Smooth muscle cell (in vitro differentiated cells): ENCODE data around the gene NDFIP2. TPM values are rescaled to one million over a fixed set of nuclear protein-coding genes. Genes with fewer than 3 reads are reported as not detected.

ENCODE experiments used
- DNase-seq: peaks from one replicate; lab custom pipeline; 2025; ENCODE audit not compliant: unreplicated experiment; lab: John Stamatoyannopoulos, UW
- H2AFZ ChIP-seq: fragments of 200-600 bp; sonication (generic); 2 replicates; pipeline ENCODE4 v1.6.0; 2016; ENCODE audit warnings: antibody characterized with exemption, low read depth, mild to moderate bottlenecking
- H3F3A ChIP-seq: fragments of 200-600 bp; sonication (generic); 2 replicates; pipeline ENCODE4 v1.6.0; 2017; ENCODE audit warnings: antibody characterized with exemption, low read depth
- H3K27ac ChIP-seq: fragments of 200-600 bp; sonication (generic); 2 replicates; pipeline ENCODE4 v1.5.1; 2016; ENCODE audit warnings: low read depth, mild to moderate bottlenecking
- H3K27me3 ChIP-seq: fragments of 200-600 bp; sonication (generic); 2 replicates; pipeline ENCODE4 v1.6.1; 2016; ENCODE audit warnings: low read depth, mild to moderate bottlenecking
- H3K36me3 ChIP-seq: fragments of 200-600 bp; sonication (generic); 2 replicates; pipeline ENCODE4 v1.5.1; 2016; ENCODE audit warnings: low read depth
- H3K4me1 ChIP-seq: fragments of 200-600 bp; sonication (generic); 2 replicates; pipeline ENCODE4 v1.5.1; 2016; ENCODE audit warnings: low read depth
- H3K4me2 ChIP-seq: fragments of 200-600 bp; sonication (generic); 2 replicates; pipeline ENCODE4 v1.6.0; 2016; ENCODE audit warnings: mild to moderate bottlenecking
- H3K4me3 ChIP-seq: fragments of 200-600 bp; sonication (generic); 2 replicates; pipeline ENCODE4 v1.5.1; 2016; ENCODE audit warnings: mild to moderate bottlenecking
- H3K79me2 ChIP-seq: fragments of 200-600 bp; sonication (generic); 2 replicates; pipeline ENCODE4 v1.6.0; 2016; ENCODE audit warnings: low read depth, mild to moderate bottlenecking
- H3K9ac ChIP-seq: fragments of 200-600 bp; sonication (generic); 2 replicates; pipeline ENCODE4 v1.6.0; 2016; ENCODE audit warnings: low read depth
- H3K9me3 ChIP-seq: fragments of 200-600 bp; sonication (generic); replicated peaks from 2 replicates; pipeline ENCODE4 v1.5.1; 2016; ENCODE audit warnings: low read depth
- H4K20me1 ChIP-seq: fragments of 200-600 bp; sonication (generic); 2 replicates; pipeline ENCODE4 v1.6.0; 2016; ENCODE audit warnings: low read depth
- CTCF ChIP-seq: fragments of 200-600 bp; sonication (generic); IDR thresholded peaks from 2 replicates; pipeline ENCODE4 v1.5.1; 2017; ENCODE audit warnings: borderline replicate concordance, mild to moderate bottlenecking, antibody characterized with exemption; ENCODE audit not compliant: insufficient read depth, poor library complexity, severe bottlenecking
- WGBS: methylation state at CpG from one replicate; pipeline ENCODE4 v1.1.7; 2016; ENCODE audit warnings: low lambda C conversion rate; 5-methylcytosine and 5-hydroxymethylcytosine counted together
- polyA plus RNA-seq: library from polyadenylated mRNA; unstranded; fragments of >200 nt; fragmentation: Nextera tagmentation; extraction: Ambion mirVana; gene quantifications from 2 replicates; pipeline ENCODE4 v1.2.1, GENCODE V29; 2016
- total RNA-seq: library from RNA; depleted of rRNA; stranded (reverse); fragments of >200 nt; gene quantifications from 2 replicates; pipeline ENCODE4 v1.2.3, GENCODE V29; 2014

NDFIP2 gene
- total and polyA plus RNA-seq, 2 experiments from 2014 or later, result 34.0 to 75.6 TPM

DNA sequence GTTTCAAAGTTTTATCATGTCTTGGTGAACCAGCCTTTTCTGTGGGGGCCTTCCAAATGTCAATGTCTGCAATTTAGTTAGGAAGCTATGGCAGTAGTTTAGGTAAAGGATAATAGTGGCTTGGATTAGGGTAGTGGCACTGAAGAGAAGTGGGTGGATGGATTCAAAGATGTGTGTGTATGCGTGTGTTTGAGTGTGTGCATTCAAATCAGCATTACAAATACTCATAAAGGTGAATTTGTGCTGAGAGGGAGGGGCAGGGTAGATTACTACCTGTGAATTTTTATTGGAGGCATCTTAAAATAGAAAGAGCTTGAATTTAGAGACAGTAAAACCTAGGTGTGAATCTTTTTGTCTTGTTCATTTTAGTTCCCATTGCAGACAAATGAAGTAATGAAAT lies 16.9 kb downstream of the NDFIP2 start:
- Histone ChIP-seq H3K36me3 (no peaks in the 10 kb centered on the region), H3K4me3 (no peak overlapping the region), H3K9ac (no peak overlapping the region), H3K4me1 (peaks cover 13% of the 10 kb centered on the region), H3K27me3 (no peaks in the 10 kb centered on the region), H4K20me1 (peaks cover 96% of the 10 kb centered on the region), H3K4me2 (no peak overlapping the region), H3K9me3 (no peaks in the 10 kb centered on the region), H3K79me2 (peaks cover 96% of the 10 kb centered on the region), H3F3A (no peaks in the 10 kb centered on the region), H2AFZ (no peak overlapping the region), H3K27ac (no peak overlapping the region)
- TF ChIP-seq CTCF, result no peak
- DNase-seq, result no peak
- WGBS, result 88% methylated on average over 1 of the region's 1 CpG

- no peak overlapping the region for H3K4me2 ChIP-seq
- no peaks in the 10 kb centered on the region for H3K27me3 ChIP-seq
- peaks cover 96% of the 10 kb centered on the region for H3K79me2 ChIP-seq
- H3F3A ChIP-seq, result no peaks in the 10 kb centered on the region
- DNase-seq, result no peak
- no peak overlapping the region for H3K9ac ChIP-seq
- no peaks in the 10 kb centered on the region for H3K36me3 ChIP-seq
- H3K27ac ChIP-seq, result no peak overlapping the region
- 94% methylated on average over 4 of the region's 4 CpGs for WGBS
- H3K4me1 ChIP-seq, result no peaks in the 10 kb centered on the region
- peaks cover 97% of the 10 kb centered on the region for H4K20me1 ChIP-seq
- H3K4me3 ChIP-seq, result no peak overlapping the region
- TF ChIP-seq CTCF, result no peak
- H2AFZ ChIP-seq, result no peak overlapping the region
- no peaks in the 10 kb centered on the region for H3K9me3 ChIP-seq
Observed at GRCh38 chr13:79500829-79501228, 19.9 kb downstream of the NDFIP2 start.

DNA sequence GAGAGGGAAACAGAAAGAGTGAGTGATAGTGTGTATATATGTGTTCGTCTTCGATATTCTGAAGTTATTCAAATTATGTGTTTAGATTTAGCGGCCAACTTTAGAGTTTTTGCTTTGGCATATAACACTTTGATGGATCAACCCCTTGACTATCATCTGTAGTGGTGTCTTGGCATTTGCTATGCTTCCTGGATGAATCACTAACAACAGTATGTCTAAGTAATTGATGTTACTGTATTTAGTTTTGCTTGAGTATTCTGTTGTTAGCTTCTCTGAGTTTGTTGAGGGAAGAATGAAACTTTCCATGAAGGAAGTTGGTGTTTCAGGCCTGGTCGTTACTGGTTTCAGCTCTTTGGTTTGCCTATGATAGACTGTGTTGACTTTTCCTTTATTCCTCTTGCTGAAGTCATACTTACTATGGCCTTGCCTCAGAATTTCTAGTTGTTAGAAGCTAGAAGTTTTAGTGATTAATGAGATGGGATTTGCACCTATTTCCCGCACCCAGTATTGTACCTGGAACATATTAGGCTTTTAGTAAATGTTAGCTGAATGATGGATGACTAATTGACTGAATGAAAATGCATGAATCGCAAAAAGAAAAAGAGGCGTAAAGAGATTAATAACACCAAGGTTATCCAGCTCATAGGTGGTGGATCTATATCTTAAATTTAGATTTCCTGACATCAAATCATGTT lies 20.7 kb downstream of the NDFIP2 start:
- WGBS, result 88% methylated on average over 7 of the region's 7 CpGs
- Histone ChIP-seq H3K9ac (no peak overlapping the region), H4K20me1 (peaks cover 98% of the 10 kb centered on the region), H3K4me2 (peak overlapping the region; percentile 53), H3K36me3 (no peaks in the 10 kb centered on the region), H2AFZ (no peak overlapping the region), H3K4me3 (no peak overlapping the region), H3K27me3 (no peaks in the 10 kb centered on the region), H3K27ac (peak overlapping the region; percentile 45), H3K9me3 (no peaks in the 10 kb centered on the region), H3K4me1 (no peaks in the 10 kb centered on the region), H3F3A (no peaks in the 10 kb centered on the region), H3K79me2 (peaks cover 96% of the 10 kb centered on the region)
- DNase-seq, result no peak
- TF ChIP-seq CTCF, result no peak

DNA sequence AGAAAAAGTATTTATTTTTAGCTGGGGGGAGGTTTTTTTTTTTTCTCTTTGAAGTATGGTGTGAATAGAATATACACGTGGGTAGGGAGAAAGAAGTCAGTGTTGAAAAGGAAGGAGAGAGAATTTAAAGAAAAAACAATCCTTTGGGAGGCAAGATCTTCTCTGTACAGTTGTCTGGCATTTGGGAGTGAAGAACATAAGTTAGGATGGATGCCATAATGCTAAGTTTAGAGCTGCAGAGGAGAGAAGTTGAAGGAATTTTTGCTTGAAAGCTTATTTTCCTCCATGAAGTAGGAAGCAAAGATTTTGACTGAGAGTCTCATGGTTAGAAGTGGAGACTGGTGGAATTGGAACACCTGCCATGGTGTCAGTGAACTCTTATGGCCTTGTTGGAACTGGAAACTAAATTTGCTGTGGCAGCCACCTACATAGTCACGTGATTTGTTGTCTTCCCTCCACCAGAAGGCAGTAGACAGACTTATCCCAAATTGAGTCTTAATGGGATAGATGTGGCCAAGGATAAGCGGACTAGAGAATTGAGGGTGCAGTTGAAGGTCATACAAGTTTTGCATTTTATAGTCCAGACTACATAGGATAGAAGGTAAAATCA lies 22.0 kb downstream of the NDFIP2 start:
- no peak for TF ChIP-seq CTCF
- H3K9me3 ChIP-seq, result no peaks in the 10 kb centered on the region
- H3K9ac ChIP-seq, result no peak overlapping the region
- no peaks in the 10 kb centered on the region for H3K36me3 ChIP-seq
- no peaks in the 10 kb centered on the region for H3K27me3 ChIP-seq
- H3K4me2 ChIP-seq, result no peak overlapping the region
- H3F3A ChIP-seq, result no peaks in the 10 kb centered on the region
- no peak overlapping the region for H3K4me3 ChIP-seq
- peaks cover 92% of the 10 kb centered on the region for H3K79me2 ChIP-seq
- DNase-seq, result no peak
- H2AFZ ChIP-seq, result no peak overlapping the region
- no peaks in the 10 kb centered on the region for H3K4me1 ChIP-seq
- 91% methylated on average over 3 of the region's 3 CpGs for WGBS
- H3K27ac ChIP-seq, result no peak overlapping the region
- peaks cover 95% of the 10 kb centered on the region for H4K20me1 ChIP-seq
